GM10248 (cell line): ENCODE results near the gene DLG2.
"Not testable (repeated sequence)": the region's sequence is repeated elsewhere in the genome, so short reads cannot be mapped to it uniquely, and the experiment has no call there.

ENCODE experiments used
- CTCF ChIA-PET: fragments of 300-600 bp; sonication (Branson Sonifier 250); formaldehyde crosslinking; extraction: SDS; loops from one replicate; lab custom pipeline; 2021; ENCODE audit warnings: antibody characterized with exemption; lab: Yijun Ruan, JAX
- POLR2A ChIA-PET: fragments of 350-650 bp; sonication (Branson Sonifier 250); formaldehyde crosslinking; extraction: SDS; loops from one replicate; lab custom pipeline; 2020; ENCODE audit warnings: antibody characterized with exemption; lab: Yijun Ruan, JAX
- DNase-seq: peaks from one replicate; pipeline ENCODE4 v3.0.0; 2012; ENCODE audit errors: extremely low spot score
- TF ChIP-seq, protein P1 (sequence below): IDR thresholded peaks from 2 replicates; pipeline ENCODE4 v1.5.1; 2012; ENCODE audit warnings: mild to moderate bottlenecking, low read depth; ENCODE audit errors: extremely low read depth, missing control alignments, control extremely low read depth

Gene DLG2

DNA sequence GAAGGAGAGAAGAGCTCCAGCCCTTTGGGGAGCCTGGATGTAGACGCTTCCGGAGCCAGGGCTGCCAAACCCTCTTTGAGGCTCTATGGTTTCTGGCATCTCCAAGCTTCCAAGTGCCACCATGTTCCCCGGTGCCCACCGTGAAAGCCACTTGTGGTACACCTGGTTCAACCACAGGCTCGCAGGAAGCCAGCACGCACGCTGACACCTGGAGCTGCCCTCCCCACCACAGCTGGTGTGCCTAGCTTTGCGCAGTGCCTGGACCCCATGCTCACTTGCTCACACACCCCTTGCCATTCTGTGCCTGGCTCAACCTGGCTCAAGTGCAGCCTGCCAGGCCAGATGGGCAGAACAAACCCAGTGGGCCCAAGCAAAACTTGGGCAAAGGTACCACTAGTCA, 831.4 kb downstream of the DLG2 start:
- TF ChIP-seq, protein P1, sequence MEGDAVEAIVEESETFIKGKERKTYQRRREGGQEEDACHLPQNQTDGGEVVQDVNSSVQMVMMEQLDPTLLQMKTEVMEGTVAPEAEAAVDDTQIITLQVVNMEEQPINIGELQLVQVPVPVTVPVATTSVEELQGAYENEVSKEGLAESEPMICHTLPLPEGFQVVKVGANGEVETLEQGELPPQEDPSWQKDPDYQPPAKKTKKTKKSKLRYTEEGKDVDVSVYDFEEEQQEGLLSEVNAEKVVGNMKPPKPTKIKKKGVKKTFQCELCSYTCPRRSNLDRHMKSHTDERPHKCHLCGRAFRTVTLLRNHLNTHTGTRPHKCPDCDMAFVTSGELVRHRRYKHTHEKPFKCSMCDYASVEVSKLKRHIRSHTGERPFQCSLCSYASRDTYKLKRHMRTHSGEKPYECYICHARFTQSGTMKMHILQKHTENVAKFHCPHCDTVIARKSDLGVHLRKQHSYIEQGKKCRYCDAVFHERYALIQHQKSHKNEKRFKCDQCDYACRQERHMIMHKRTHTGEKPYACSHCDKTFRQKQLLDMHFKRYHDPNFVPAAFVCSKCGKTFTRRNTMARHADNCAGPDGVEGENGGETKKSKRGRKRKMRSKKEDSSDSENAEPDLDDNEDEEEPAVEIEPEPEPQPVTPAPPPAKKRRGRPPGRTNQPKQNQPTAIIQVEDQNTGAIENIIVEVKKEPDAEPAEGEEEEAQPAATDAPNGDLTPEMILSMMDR, result no peak
- POLR2A ChIA-PET, result no interaction called here
- CTCF ChIA-PET, result interaction anchor here (1.3 kb wide), 1 partner anchor 13 kb away, joined by 5 read pairs; no protein-coding TSS in a partner anchor
- no peak for DNase-seq

DNA sequence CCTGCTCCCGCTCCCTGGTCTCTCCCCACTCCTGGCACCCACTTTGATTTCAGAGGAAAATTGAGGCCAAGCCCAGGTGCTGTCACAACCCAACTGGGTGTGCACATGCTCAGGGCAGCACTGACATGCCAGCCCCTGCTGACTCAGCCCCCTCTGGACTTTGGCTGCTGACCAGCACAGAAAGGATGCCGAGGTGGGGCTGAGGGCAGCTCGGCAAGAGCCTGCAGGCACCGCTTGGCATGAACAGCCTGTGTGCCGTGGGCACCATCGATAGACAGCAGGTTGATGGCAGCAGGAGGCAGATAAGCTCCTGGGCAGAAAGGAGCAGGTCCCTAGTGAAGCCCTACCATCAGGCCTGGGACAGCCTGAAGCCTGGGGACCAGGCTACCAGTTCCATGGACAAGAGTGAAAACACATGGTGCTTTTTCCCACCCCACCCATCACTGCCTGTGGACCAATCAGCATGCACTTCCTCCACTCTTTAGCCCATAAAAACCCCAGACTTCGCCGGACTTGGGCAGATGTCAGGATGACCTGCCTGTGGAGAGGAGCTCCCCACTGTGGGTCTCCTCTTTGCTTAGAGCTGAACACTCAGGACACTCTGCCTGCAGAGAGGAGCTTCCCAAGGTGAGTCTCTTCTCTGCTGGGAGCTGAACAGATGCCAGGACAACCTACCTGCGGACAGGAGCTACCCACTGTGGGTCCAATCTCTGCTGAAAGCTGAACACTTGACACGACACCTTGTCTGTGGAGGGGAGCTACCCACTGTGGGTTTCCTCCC, 832.3 kb downstream of the DLG2 start:
- CTCF ChIA-PET, result interaction anchor here (1.3 kb wide), 1 partner anchor 12 kb away, joined by 5 read pairs; no protein-coding TSS in a partner anchor

DNA sequence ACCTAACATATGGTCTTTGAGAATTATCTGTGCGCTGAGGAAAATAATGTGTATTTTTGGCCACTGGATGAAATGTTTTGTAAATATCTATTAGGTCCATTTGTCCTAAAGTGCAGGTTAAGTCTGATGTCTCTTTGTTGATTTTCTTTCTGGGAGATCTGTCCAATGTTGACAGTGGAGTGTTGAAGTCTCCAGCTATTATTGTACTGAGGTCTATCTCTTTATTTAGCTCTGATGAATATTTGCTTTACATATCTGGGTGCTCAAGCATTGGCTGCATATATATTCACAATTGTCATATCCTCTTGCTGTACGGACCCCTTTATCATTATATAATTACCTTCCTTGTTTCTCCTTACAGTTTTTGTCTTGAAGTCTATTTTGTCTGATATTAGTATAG, 833.8 kb downstream of the DLG2 start:
- TF ChIP-seq, protein P1, result no peak
- ChIA-PET CTCF (no interaction called here), POLR2A (no interaction called here)
- no peak for DNase-seq

More for the DNA sequence above, 832.3 kb downstream of the DLG2 start:
- TF ChIP-seq, protein P1, result no peak
- POLR2A ChIA-PET, result no interaction called here
- DNase-seq, result no peak

DNA sequence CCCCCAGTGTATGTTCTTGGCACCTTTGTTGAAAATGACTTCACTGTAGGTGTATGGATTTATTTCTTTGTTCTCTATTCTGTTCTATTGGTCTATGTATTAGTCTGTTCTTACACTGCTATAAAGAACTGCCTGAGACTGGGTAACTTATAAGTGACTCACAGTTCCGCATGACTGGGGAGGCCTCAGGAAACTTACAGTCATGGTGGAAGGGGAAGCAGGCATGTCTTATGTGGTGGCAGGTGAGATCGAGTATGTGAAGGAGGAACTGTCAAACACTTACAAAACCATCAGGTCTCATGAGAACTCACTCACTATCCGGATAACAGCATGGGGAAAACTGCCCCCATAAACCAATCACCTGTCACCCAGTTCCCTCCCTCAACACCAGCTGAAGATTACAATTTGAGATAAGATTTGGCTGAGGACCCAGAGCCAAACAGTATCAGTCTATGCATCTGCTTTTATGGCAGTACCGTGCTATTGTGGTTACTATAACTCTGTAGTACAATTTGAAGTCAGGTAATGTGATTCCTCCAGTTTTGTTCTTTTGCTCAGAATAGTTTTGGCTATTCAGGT, 836.2 kb downstream of the DLG2 start:
- TF ChIP-seq, protein P1, result no peak
- no peak for DNase-seq
- ChIA-PET POLR2A (no interaction called here), CTCF (no interaction called here)

DNA sequence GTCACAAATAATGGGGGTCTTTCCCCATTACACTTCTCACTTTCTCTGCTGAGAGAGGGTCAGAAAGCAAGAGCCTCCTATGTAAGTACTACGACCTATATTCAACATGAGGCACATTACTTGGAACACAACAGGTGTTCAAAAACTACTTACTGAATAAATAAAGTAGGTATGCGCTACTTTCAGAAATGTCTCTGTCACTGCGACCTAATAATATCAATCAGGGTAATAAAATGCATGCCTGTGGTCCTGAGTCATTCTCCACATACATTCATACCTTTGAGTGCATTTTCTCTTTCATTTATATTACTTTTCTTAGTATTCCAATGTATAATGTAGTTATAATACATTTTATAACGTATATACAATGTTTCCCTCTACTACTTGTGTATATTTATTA, 838.9 kb downstream of the DLG2 start:
- POLR2A ChIA-PET, result no interaction called here
- CTCF ChIA-PET, result no interaction called here
- DNase-seq, result no peak
- TF ChIP-seq, protein P1, result no peak

DNA sequence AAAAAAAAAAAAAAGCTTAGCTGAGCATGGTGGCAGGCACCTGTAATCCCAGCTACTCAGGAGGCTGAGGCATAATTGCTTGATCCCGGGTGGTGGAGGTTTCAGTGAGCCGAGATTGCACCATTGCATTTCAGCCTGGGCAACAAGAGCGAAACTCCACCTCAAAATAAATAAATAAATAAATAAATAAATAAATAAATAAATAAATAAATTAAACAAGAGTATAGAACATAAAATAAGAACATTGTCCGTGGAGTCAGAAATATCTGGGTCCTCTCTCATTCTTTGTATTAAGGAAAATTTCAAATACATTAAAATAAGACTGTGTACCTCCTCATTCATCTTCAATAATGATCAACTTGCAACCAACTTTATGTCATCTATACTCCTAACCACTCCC, 843.0 kb downstream of the DLG2 start:
- POLR2A ChIA-PET, DNase-seq, CTCF ChIA-PET: not testable (repeated sequence)
